HCT116 (cell line): ENCODE data around the gene TARM1. TPM values are rescaled to one million over a fixed set of nuclear protein-coding genes. Genes with fewer than 3 reads are reported as not detected.

Experiments
- ATAC-seq: fragments of 200-7000 bp; cut with Tn5 transposase; 2 replicates; pipeline ENCODE4 v1.9.1; 2020; ENCODE audit warnings: mild to moderate bottlenecking, moderate library complexity
- BruUV-seq: library from RNA; stranded (reverse); fragments of 400-500 nt; replicated peaks from 2 replicates; lab custom pipeline; 2021; lab: Mats Ljungman, UMichigan
- CTCF ChIA-PET: fragments of 300-600 bp; sonication (Branson Sonifier 250); formaldehyde crosslinking; loops from one replicate; lab custom pipeline; 2021; ENCODE audit warnings: antibody characterized with exemption; lab: Charles Lee
- POLR2A ChIA-PET: fragments of 300-600, 350-600 bp; sonication (Branson Sonifier 250); formaldehyde crosslinking; loops from one replicate; lab custom pipeline; 2021; ENCODE audit warnings: antibody characterized with exemption; lab: Charles Lee
- RAD21 ChIA-PET, 2 experiments: fragments of 300-600 bp; sonication (Branson Sonifier 250); formaldehyde crosslinking; loops; one replicate each; lab custom pipeline; 2023; ENCODE audit warnings: low total read pairs in 2 of 2; ENCODE audit not compliant: uncharacterized antibody in 2 of 2, unreplicated experiment in 2 of 2, low non-redundant PET in 1 of 2; lab: Charles Lee
- DNase-seq: peaks from one replicate; pipeline ENCODE4 v3.0.0-alpha.2; 2010; ENCODE audit warnings: low read depth, low spot score
- H2AFZ ChIP-seq: fragments of 200-600 bp; shearing (Covaris generic), sonication (generic); 2 replicates; pipeline ENCODE4 v1.6.1; 2017; ENCODE audit warnings: low read depth, mixed run types, mixed read lengths, antibody characterized with exemption, low read length; ENCODE audit not compliant: poor library complexity, severe bottlenecking
- H3K27ac ChIP-seq: 2 replicates; pipeline ENCODE4 v1.5.1; 2012; ENCODE audit warnings: low read depth, low read length
- H3K27me3 ChIP-seq: fragments of 200-600 bp; sonication (generic); 2 replicates; pipeline ENCODE4 v1.6.1; 2016; ENCODE audit warnings: mixed run types, low read length, mixed read lengths; ENCODE audit not compliant: insufficient read depth
- H3K36me3 ChIP-seq, 2 experiments: fragments of 200-500 bp in 1 of 2; fragments of 200-600 bp in 1 of 2; sonication (Bioruptor generic) in 1 of 2; sonication (generic) in 1 of 2; 2 replicates each; pipeline versions ENCODE4 v1.5.1 to v1.6.1; 2014 to 2016; ENCODE audit warnings: low read length in 2 of 2, inconsistent platforms in 1 of 2, mixed read lengths in 1 of 2, mixed run types in 1 of 2; ENCODE audit not compliant: insufficient read depth in 2 of 2, control insufficient read depth in 1 of 2
- H3K4me1 ChIP-seq, 2 experiments: fragments of 200-600 bp in 1 of 2; sonication (generic) in 1 of 2; 2 replicates each; pipeline versions ENCODE4 v1.5.1 to v1.6.1; 2012 to 2017; ENCODE audit warnings: low read length in 2 of 2, inconsistent platforms in 1 of 2, mild to moderate bottlenecking in 1 of 2, mixed read lengths in 1 of 2, mixed run types in 1 of 2, moderate library complexity in 1 of 2; ENCODE audit not compliant: insufficient read depth in 2 of 2, control insufficient read depth in 1 of 2
- H3K4me2 ChIP-seq: fragments of 200-600 bp; sonication (generic); 2 replicates; pipeline ENCODE4 v1.6.1; 2017; ENCODE audit warnings: mixed run types, low read length, mixed read lengths
- H3K4me3 ChIP-seq, 2 experiments: fragments of 200-600 bp in 1 of 2; sonication (generic) in 1 of 2; replicated peaks in 1 of 2; 2 replicates each; pipeline ENCODE4 v1.5.1; 2011 to 2016; ENCODE audit warnings: low read length in 2 of 2, control low read depth in 1 of 2, low read depth in 1 of 2, mild to moderate bottlenecking in 1 of 2, mixed read lengths in 1 of 2, mixed run types in 1 of 2
- H3K79me2 ChIP-seq: fragments of 200-600 bp; sonication (generic); 2 replicates; pipeline ENCODE4 v1.6.1; 2017; ENCODE audit warnings: mild to moderate bottlenecking, mixed run types, low read length, moderate library complexity, mixed read lengths; ENCODE audit not compliant: insufficient read depth
- H3K9ac ChIP-seq: fragments of 200-600 bp; sonication (generic); 2 replicates; pipeline ENCODE4 v1.6.1; 2016; ENCODE audit warnings: low read length, mixed read lengths
- H3K9me2 ChIP-seq: fragments of 200-600 bp; sonication (generic), shearing (Covaris generic); 2 replicates; pipeline ENCODE4 v1.6.1; 2017; ENCODE audit warnings: mixed run types, mild to moderate bottlenecking, moderate library complexity; ENCODE audit not compliant: insufficient read depth
- H3K9me3 ChIP-seq, 2 experiments: fragments of 200-500 bp in 1 of 2; fragments of 200-600 bp in 1 of 2; sonication (Bioruptor generic) in 1 of 2; sonication (generic) in 1 of 2; 2 replicates each; pipeline ENCODE4 v1.6.1; 2014 to 2017; ENCODE audit warnings: low read length in 2 of 2, mixed read lengths in 2 of 2, inconsistent platforms in 1 of 2, low read depth in 1 of 2, mild to moderate bottlenecking in 1 of 2, mixed run types in 1 of 2, moderate library complexity in 1 of 2; ENCODE audit not compliant: control insufficient read depth in 1 of 2, insufficient read depth in 1 of 2
- H4K20me1 ChIP-seq: fragments of 200-600 bp; sonication (generic), shearing (Covaris generic); 2 replicates; pipeline ENCODE4 v1.6.1; 2017; ENCODE audit warnings: mixed run types, mild to moderate bottlenecking, moderate library complexity; ENCODE audit not compliant: insufficient read depth
- CBX3 ChIP-seq: IDR thresholded peaks from 2 replicates; pipeline ENCODE4 v1.6.1; 2012; ENCODE audit warnings: low read depth
- EGR1 ChIP-seq: IDR thresholded peaks from 2 replicates; pipeline ENCODE4 v1.6.1; 2012; ENCODE audit warnings: low read depth
- EZH2 ChIP-seq: fragments of 200-600 bp; sonication (generic); IDR thresholded peaks from 2 replicates; pipeline ENCODE4 v1.6.1; 2017; ENCODE audit warnings: antibody characterized with exemption, mixed run types
- POLR2A ChIP-seq: IDR thresholded peaks from 2 replicates; pipeline ENCODE4 v1.7.0; 2011; ENCODE audit warnings: borderline replicate concordance; ENCODE audit not compliant: insufficient read depth, insufficient read length; ENCODE audit errors: extremely low read depth
- POLR2AphosphoS5 ChIP-seq: IDR thresholded peaks from 2 replicates; pipeline ENCODE4 v1.6.1; 2011; ENCODE audit warnings: mild to moderate bottlenecking, low read depth, low read length, moderate library complexity
- YY1 ChIP-seq: IDR thresholded peaks from 2 replicates; pipeline ENCODE4 v1.6.1; 2011; ENCODE audit warnings: low read length, low read depth, moderate library complexity, mild to moderate bottlenecking; ENCODE audit not compliant: insufficient replicate concordance; ENCODE audit errors: extremely low read depth
- intact Hi-C: fragments of 100-400 bp; cut with micrococcal nuclease; formaldehyde crosslinking; loops from 2 replicates; pipeline ENCODE4 v1.10.0; 2022
- total RNA-seq: library from RNA; stranded (reverse); gene quantifications from one replicate; pipeline ENCODE4 v1.2.1, GENCODE V29; 2021; ENCODE audit not compliant: unreplicated experiment
- TF ChIP-seq, protein P1 (sequence below): IDR thresholded peaks from 2 replicates; pipeline ENCODE4 v1.6.1; 2011; ENCODE audit warnings: mild to moderate bottlenecking, low read length, moderate library complexity; ENCODE audit not compliant: insufficient replicate concordance; ENCODE audit errors: extremely low read depth
- TF ChIP-seq, protein P2 (sequence below): IDR thresholded peaks from 2 replicates; pipeline ENCODE4 v1.6.1; 2012

Gene TARM1
- total RNA-seq, 1 experiment from 2014 or later, result not detected

DNA sequence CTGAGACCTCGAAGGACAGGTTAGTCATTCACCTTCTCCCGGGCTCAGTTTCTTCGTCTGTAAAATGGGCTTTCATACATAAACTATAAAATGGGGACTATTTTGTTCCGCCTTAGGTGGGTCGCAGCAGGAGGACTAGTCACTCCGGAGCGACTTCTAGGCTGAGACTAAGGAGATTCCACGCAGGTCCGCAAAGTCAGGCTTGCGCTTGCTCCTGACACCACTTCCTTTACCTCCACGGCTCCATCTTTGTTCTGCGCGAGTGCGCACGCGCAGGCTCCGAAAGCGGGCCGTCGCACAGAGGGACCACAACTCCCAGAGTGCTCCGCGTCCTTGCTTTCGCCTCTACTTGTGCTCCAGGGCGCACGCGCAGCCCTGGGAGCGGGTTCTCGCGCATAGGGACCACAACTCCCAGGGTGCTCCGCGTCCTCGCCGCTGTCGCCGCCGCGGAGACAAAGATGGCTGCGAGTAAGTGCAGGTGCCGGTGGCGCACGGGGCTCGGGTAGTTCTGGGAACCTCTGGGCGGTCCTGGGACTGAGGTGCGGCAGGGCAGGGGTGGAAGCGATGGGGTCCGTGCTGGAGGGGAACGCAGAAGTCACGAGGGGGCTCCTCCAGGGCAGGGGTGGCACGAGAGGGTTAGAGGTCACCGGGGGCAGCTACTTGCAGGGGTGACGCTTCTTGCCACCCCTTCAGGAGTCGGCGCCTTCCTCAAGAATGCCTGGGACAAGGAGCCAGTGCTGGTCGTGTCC is 21.4 kb upstream of the TARM1 start, which contains the start of gene NDUFA3:
Gene NDUFA3, plus strand, starts transcription at position 435 of the 749 bp plus-strand sequence. Its CDS starts 24 bp downstream, at position 459.
- Histone ChIP-seq H3K27ac (peak within 1 kb of the TSS; percentile 73), H2AFZ (no peak within 1 kb of the TSS), H4K20me1 (no peaks in the 10 kb centered on the region), H3K4me1 (peaks cover 0 to 5% of the 10 kb centered on the region in 2 experiments; a peak in 1 of 4 replicates), H3K4me2 (peak within 1 kb of the TSS; percentile 85), H3K4me3 (peak within 1 kb of the TSS; percentile 97 to 98), H3K27me3 (no peaks in the 10 kb centered on the region), H3K79me2 (peaks cover 34% of the 10 kb centered on the region), H3K9me3 (no peaks in the 10 kb centered on the region), H3K9ac (peak within 1 kb of the TSS; percentile 88), H3K9me2 (no peaks in the 10 kb centered on the region), H3K36me3 (peaks cover 9 to 20% of the 10 kb centered on the region in 2 experiments; a peak in 3 of 4 replicates)
- intact Hi-C loops, result loop anchor here (1.0 kb wide), 1 partner anchor 13 kb away; the partner anchor contains the start of genes PRPF31 and TFPT
- ChIA-PET CTCF (no interaction called here), POLR2A (interaction anchor here (3.0 kb wide), 1 partner anchor 13 kb away, joined by 9 read pairs; the partner anchor contains the start of genes PRPF31 and TFPT), RAD21 (interaction anchor here in 1 of 2 experiments (0.6 kb wide), 1 partner anchor 259 kb away, joined by 4 read pairs; no protein-coding TSS in a partner anchor)
- DNase-seq (peak; percentile 95), ATAC-seq (peak; percentile 99)
- TF ChIP-seq EZH2, result no peak
- TF ChIP-seq, protein P1, sequence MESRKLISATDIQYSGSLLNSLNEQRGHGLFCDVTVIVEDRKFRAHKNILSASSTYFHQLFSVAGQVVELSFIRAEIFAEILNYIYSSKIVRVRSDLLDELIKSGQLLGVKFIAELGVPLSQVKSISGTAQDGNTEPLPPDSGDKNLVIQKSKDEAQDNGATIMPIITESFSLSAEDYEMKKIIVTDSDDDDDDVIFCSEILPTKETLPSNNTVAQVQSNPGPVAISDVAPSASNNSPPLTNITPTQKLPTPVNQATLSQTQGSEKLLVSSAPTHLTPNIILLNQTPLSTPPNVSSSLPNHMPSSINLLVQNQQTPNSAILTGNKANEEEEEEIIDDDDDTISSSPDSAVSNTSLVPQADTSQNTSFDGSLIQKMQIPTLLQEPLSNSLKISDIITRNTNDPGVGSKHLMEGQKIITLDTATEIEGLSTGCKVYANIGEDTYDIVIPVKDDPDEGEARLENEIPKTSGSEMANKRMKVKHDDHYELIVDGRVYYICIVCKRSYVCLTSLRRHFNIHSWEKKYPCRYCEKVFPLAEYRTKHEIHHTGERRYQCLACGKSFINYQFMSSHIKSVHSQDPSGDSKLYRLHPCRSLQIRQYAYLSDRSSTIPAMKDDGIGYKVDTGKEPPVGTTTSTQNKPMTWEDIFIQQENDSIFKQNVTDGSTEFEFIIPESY, result peak; percentile 11
- TF ChIP-seq YY1, result peak; percentile 96
- TF ChIP-seq EGR1, result no peak
- TF ChIP-seq POLR2AphosphoS5, result peak; percentile 85
- peak; percentile 13 for TF ChIP-seq POLR2A
- TF ChIP-seq, protein P2, sequence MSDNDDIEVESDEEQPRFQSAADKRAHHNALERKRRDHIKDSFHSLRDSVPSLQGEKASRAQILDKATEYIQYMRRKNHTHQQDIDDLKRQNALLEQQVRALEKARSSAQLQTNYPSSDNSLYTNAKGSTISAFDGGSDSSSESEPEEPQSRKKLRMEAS, result peak; percentile 39; the same call in 1 of the 2 replicates
- TF ChIP-seq CBX3, result peak; percentile 71; the same call in 1 of the 2 replicates
- no TSS peak for BruUV-seq
